Left ventricle myocardium inferior (tissue), 1 donor: ENCODE measurements around the gene HES5. TPM values are rescaled to one million over a fixed set of nuclear protein-coding genes. Genes with fewer than 3 reads are reported as not detected.

Source experiments
- DNase-seq: peaks from one replicate; pipeline ENCODE4 v3.0.0-alpha.2; 2020
- H3K27ac ChIP-seq: fragments of 200-600 bp; replicated peaks from 2 replicates; pipeline ENCODE4 v1.8.0; 2021
- H3K27me3 ChIP-seq: fragments of 200-600 bp; 2 replicates; pipeline ENCODE4 v1.8.0; 2021; ENCODE audit warnings: low read depth
- H3K36me3 ChIP-seq: fragments of 200-600 bp; 2 replicates; pipeline ENCODE4 v1.8.0; 2021
- H3K4me1 ChIP-seq: fragments of 200-600 bp; 2 replicates; pipeline ENCODE4 v1.8.0; 2021
- H3K4me3 ChIP-seq: fragments of 200-600 bp; 2 replicates; pipeline ENCODE4 v1.8.0; 2021; ENCODE audit warnings: mild to moderate bottlenecking, moderate library complexity
- H3K9me3 ChIP-seq: fragments of 200-600 bp; replicated peaks from 2 replicates; pipeline ENCODE4 v1.8.0; 2021
- intact Hi-C: fragments of 100-400 bp; cut with micrococcal nuclease; formaldehyde crosslinking; loops from one replicate; pipeline ENCODE4 v1.11.0; 2022
- total RNA-seq: library from RNA; stranded (reverse); fragmentation: NEBNext Ultra II Directional; extraction: Animal tissue kit (Norgen Biotek cat#: 25700); gene quantifications from one replicate; pipeline ENCODE4 v1.2.1, GENCODE V29; 2021
- TF ChIP-seq, protein P1 (sequence below): fragments of 200-600 bp; IDR thresholded peaks from 2 replicates; pipeline ENCODE4 v1.8.0; 2021; ENCODE audit warnings: antibody characterized with exemption, mild to moderate bottlenecking, borderline replicate concordance
- donor health status: DM: no; HTN: yes; CAD: no; lungs with severe emphysema.

HES5 gene
- total RNA-seq, 1 donor from 2014 or later: 0.63 TPM

DNA sequence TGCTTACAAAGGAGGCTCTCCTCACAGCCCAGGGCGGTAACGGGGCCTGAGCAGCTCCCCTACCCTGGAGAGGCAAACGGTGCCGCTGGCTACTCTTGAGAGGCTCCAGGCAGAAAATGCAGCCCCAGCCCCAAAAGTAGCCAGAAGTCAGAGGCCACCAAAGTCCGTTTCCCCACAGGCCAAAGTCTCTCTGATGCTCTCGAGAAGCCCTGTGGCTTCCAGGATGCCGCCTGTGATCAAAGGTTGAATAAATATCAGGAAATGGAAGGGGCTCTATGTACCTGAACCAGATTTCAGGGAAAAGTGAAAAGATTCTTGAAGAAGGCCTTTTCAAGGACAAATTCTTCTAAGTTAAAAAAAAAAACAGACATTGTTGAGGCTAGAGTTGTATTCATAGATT is 7.8 kb downstream of the HES5 start:
- Histone ChIP-seq H3K36me3 (peaks cover 45% of the 10 kb centered on the region), H3K4me3 (no peak overlapping the region), H3K27me3 (no peaks in the 10 kb centered on the region), H3K9me3 (no peaks in the 10 kb centered on the region), H3K27ac (no peak overlapping the region), H3K4me1 (peaks cover 51% of the 10 kb centered on the region)
- intact Hi-C loops: no loop called here
- DNase-seq: no peak
- TF ChIP-seq, protein P1, sequence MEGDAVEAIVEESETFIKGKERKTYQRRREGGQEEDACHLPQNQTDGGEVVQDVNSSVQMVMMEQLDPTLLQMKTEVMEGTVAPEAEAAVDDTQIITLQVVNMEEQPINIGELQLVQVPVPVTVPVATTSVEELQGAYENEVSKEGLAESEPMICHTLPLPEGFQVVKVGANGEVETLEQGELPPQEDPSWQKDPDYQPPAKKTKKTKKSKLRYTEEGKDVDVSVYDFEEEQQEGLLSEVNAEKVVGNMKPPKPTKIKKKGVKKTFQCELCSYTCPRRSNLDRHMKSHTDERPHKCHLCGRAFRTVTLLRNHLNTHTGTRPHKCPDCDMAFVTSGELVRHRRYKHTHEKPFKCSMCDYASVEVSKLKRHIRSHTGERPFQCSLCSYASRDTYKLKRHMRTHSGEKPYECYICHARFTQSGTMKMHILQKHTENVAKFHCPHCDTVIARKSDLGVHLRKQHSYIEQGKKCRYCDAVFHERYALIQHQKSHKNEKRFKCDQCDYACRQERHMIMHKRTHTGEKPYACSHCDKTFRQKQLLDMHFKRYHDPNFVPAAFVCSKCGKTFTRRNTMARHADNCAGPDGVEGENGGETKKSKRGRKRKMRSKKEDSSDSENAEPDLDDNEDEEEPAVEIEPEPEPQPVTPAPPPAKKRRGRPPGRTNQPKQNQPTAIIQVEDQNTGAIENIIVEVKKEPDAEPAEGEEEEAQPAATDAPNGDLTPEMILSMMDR: no peak

DNA sequence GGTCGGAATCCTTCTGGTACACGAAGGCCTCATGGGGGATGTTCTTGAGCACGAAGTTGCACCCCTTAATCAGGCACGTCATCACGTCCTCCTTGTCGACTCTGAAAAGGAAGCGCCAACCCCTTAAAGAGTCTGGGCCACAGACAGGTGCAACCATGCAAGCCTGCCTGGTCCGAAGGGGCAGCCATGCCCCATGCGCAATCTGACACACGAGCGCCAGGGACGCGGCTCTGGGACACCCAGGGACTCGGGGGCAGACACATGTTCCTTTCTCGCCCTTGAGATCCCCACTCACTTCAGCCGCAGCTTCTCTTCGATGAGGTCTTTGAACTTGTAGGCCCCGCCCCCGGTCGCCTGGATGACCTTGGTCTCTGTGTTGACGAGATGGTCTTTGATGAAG is 9.3 kb downstream of the HES5 start:
- DNase-seq: no peak
- TF ChIP-seq, protein P1: no peak
- Histone ChIP-seq H3K36me3 (peaks cover 59% of the 10 kb centered on the region), H3K9me3 (no peaks in the 10 kb centered on the region), H3K27me3 (no peaks in the 10 kb centered on the region), H3K27ac (no peak overlapping the region), H3K4me3 (no peak overlapping the region), H3K4me1 (peaks cover 41% of the 10 kb centered on the region)
- intact Hi-C loops: no loop called here

DNA sequence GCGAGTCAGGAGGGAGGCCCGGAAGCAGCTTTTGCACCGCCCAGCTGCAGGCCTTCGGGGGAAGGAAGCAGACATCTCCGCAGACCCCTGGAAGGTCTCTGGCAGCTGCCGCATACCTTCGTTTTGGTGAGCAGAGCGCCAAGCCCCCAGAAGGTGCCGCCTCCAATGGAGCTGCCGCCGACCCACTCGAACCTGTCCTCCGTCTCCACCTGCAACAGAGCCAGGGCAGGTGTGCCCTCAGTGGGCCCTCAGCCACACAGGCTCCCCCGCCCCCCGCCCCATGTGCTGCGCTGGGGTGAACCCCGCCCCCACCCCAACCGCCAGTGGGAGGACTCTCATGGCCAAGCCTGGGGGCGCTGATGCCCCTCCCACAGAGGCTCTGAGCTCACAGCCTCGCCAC is 9.9 kb downstream of the HES5 start:
- TF ChIP-seq, protein P1: no peak
- no peak overlapping the region for H3K27ac ChIP-seq
- peaks cover 35% of the 10 kb centered on the region for H3K4me1 ChIP-seq
- H3K36me3 ChIP-seq: peaks cover 65% of the 10 kb centered on the region
- no peak overlapping the region for H3K4me3 ChIP-seq
- intact Hi-C loops: no loop called here
- no peaks in the 10 kb centered on the region for H3K27me3 ChIP-seq
- no peak for DNase-seq
- no peaks in the 10 kb centered on the region for H3K9me3 ChIP-seq

DNA sequence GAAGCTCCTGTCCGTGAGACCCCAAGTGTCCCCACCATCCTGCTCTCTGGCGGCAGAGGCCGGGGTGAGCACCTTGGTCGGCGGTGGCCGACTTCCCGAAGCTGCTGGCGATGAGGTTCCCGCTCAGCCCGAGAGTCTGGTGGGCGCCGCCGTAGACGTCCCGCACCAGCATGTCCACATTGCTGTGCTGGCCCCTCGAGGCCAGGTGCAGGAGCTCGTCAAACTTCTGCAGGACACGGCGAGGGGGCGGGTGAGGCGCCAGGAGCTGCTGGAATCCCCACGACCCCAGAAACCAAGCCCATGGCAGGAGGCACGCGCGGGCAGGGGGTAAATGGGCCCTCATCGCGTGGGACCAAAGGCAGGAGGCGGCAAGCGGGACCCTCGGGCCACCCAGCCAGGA is 10.3 kb downstream of the HES5 start:
- H3K9me3 ChIP-seq: no peaks in the 10 kb centered on the region
- H3K4me1 ChIP-seq: peaks cover 30% of the 10 kb centered on the region
- no peak for DNase-seq
- no peak overlapping the region for H3K4me3 ChIP-seq
- no peaks in the 10 kb centered on the region for H3K27me3 ChIP-seq
- H3K27ac ChIP-seq: no peak overlapping the region
- H3K36me3 ChIP-seq: peaks cover 70% of the 10 kb centered on the region
- intact Hi-C loops: no loop called here
- TF ChIP-seq, protein P1: no peak

DNA sequence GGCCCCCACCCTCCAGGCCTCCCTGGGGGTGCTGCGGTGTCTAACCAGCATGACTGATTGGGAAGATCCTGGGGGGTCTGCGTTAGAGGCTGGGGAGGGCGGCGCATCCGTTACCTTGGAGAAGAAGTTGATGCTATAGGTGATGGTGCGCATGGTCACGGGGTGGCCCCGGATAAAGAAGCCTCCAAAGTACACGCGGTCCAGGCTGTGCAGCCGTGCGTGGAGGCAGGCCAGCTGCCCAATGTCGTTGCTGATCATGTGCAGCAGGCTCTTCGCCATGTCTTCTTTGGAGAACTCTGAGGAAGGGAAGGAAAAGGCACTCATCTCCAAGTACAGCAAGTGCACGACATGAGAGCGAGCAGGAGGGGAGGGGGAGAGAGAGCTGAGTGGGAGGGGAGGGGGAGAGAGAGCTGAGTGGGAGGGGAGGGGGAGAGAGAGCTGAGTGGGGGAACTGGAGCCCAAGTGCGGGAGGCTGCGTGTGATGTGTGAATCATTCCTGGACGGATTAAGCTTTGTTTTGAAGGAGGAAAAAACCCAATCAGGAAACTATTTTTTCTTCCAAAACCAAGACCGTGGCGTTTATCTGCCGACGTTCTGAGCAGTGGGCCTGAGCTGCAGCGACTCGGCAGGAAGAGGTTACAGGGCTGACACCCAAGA is 10.9 kb downstream of the HES5 start:
- intact Hi-C loops: no loop called here
- Histone ChIP-seq H3K9me3 (no peaks in the 10 kb centered on the region), H3K4me1 (peaks cover 24% of the 10 kb centered on the region), H3K27ac (no peak overlapping the region), H3K4me3 (no peak overlapping the region), H3K36me3 (peaks cover 74% of the 10 kb centered on the region), H3K27me3 (no peaks in the 10 kb centered on the region)
- TF ChIP-seq, protein P1: no peak
- DNase-seq: no peak
